Measurements from ENCODE around the gene ADH7.

The ADH7 gene

DNA sequence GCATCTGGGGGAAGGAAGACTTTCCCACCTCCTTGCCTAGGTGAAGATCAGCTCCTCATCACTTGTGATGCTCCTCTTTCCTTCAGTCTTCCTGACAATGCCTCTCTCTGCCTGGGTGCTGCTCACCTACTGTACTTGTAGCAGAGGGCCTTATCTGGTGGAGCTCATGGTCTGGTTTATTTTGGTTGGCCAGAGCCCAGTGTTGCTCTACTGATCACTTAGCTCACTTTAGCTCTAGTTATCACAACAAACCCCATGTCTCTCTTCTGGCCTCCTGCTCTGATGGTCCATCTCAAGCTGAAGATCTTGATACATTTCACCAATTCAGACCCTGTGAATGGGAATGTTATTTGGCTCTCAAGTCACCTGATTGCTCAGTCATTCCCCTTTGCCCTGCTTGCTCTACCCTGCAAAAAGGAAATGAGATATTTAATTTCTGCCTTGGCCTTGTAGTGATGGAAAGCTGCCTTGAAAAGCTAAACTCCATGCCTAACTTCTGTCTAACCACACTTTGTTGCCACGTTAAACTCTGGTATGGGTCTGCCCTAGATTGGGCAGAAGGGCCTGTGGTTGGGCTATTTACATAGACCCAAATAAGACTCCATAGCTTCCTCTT, 52.3 kb downstream of the ADH7 start:
- Histone ChIP-seq H3K4me3 (ENCODE audit: low read depth, low read length) (no peak overlapping the region), H3K27ac (ENCODE audit: extremely low read depth, low read depth, low read length) (no peak overlapping the region), H3K4me1 (ENCODE audit: control insufficient read depth, insufficient read depth, low read length) (no peaks in the 10 kb centered on the region), H3K36me3 (ENCODE audit: control insufficient read depth in 2 of 2, insufficient read depth in 1 of 2, low read length in 2 of 2) (no peaks in the 10 kb centered on the region), H3K9me3 (ENCODE audit: control insufficient read depth, insufficient read depth, low read depth, low read length) (no peaks in the 10 kb centered on the region)
- ChIA-PET POLR2A (no interaction called here), CTCF (no interaction called here)
- TF ChIP-seq, protein P1, sequence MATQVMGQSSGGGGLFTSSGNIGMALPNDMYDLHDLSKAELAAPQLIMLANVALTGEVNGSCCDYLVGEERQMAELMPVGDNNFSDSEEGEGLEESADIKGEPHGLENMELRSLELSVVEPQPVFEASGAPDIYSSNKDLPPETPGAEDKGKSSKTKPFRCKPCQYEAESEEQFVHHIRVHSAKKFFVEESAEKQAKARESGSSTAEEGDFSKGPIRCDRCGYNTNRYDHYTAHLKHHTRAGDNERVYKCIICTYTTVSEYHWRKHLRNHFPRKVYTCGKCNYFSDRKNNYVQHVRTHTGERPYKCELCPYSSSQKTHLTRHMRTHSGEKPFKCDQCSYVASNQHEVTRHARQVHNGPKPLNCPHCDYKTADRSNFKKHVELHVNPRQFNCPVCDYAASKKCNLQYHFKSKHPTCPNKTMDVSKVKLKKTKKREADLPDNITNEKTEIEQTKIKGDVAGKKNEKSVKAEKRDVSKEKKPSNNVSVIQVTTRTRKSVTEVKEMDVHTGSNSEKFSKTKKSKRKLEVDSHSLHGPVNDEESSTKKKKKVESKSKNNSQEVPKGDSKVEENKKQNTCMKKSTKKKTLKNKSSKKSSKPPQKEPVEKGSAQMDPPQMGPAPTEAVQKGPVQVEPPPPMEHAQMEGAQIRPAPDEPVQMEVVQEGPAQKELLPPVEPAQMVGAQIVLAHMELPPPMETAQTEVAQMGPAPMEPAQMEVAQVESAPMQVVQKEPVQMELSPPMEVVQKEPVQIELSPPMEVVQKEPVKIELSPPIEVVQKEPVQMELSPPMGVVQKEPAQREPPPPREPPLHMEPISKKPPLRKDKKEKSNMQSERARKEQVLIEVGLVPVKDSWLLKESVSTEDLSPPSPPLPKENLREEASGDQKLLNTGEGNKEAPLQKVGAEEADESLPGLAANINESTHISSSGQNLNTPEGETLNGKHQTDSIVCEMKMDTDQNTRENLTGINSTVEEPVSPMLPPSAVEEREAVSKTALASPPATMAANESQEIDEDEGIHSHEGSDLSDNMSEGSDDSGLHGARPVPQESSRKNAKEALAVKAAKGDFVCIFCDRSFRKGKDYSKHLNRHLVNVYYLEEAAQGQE (tag by site-specific recombination; IDR thresholded peaks at IDR 0.05): no peak
- TF ChIP-seq ZNF132 (tag by site-specific recombination; IDR thresholded peaks at IDR 0.05; ENCODE audit: borderline replicate concordance): no peak
- TF ChIP-seq ZNF10 (tag by site-specific recombination; IDR thresholded peaks at IDR 0.05): no peak
- TF ChIP-seq KLF7 (tag by site-specific recombination; IDR thresholded peaks at IDR 0.05; ENCODE audit: borderline replicate concordance): no peak
- no peak for TF ChIP-seq ZNF423 (tag by site-specific recombination; IDR thresholded peaks at IDR 0.05)
- TF ChIP-seq ZNF221 (tag by site-specific recombination; IDR thresholded peaks at IDR 0.05; ENCODE audit: borderline replicate concordance): no peak
- no peak for TF ChIP-seq INSM2 (tag by site-specific recombination; IDR thresholded peaks at IDR 0.05)
- TF ChIP-seq RBAK (tag by site-specific recombination; IDR thresholded peaks at IDR 0.05): no peak
- no peak for TF ChIP-seq ZNF621 (tag by site-specific recombination; IDR thresholded peaks at IDR 0.05)
- TF ChIP-seq ZSCAN16 (tag by site-specific recombination; IDR thresholded peaks at IDR 0.05): no peak
- no peak for TF ChIP-seq PRDM6 (tag by site-specific recombination; IDR thresholded peaks at IDR 0.05)
- no peak for TF ChIP-seq ZNF311 (tag by site-specific recombination; IDR thresholded peaks at IDR 0.05; ENCODE audit: borderline replicate concordance)
- TF ChIP-seq, protein P2, sequence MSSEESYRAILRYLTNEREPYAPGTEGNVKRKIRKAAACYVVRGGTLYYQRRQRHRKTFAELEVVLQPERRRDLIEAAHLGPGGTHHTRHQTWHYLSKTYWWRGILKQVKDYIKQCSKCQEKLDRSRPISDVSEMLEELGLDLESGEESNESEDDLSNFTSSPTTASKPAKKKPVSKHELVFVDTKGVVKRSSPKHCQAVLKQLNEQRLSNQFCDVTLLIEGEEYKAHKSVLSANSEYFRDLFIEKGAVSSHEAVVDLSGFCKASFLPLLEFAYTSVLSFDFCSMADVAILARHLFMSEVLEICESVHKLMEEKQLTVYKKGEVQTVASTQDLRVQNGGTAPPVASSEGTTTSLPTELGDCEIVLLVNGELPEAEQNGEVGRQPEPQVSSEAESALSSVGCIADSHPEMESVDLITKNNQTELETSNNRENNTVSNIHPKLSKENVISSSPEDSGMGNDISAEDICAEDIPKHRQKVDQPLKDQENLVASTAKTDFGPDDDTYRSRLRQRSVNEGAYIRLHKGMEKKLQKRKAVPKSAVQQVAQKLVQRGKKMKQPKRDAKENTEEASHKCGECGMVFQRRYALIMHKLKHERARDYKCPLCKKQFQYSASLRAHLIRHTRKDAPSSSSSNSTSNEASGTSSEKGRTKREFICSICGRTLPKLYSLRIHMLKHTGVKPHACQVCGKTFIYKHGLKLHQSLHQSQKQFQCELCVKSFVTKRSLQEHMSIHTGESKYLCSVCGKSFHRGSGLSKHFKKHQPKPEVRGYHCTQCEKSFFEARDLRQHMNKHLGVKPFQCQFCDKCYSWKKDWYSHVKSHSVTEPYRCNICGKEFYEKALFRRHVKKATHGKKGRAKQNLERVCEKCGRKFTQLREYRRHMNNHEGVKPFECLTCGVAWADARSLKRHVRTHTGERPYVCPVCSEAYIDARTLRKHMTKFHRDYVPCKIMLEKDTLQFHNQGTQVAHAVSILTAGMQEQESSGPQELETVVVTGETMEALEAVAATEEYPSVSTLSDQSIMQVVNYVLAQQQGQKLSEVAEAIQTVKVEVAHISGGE (tag by site-specific recombination; conservative IDR thresholded peaks at IDR 0.05; ENCODE audit: low read depth): no peak
- TF ChIP-seq GLIS1 (tag by site-specific recombination; IDR thresholded peaks at IDR 0.05): no peak
